Thoracic aorta (tissue), 2 donors: Measurements from ENCODE around the gene TAF1D. TPM values are rescaled to one million over a fixed set of nuclear protein-coding genes. Genes with fewer than 3 reads are reported as not detected.
"Not testable (repeated sequence)": the region's sequence is repeated elsewhere in the genome, so short reads cannot be mapped to it uniquely, and the experiment has no call there.

Experiments
- ATAC-seq: fragments of 150-250 bp; one replicate; pipeline ENCODE4 v1.8.0; 2017; ENCODE audit warnings: low read depth; ENCODE audit not compliant: insufficient number of reproducible peaks, low FRiP score
- DNase-seq: peaks from one replicate; pipeline ENCODE4 v3.0.0-alpha.2; 2020; ENCODE audit warnings: low spot score
- H3K27ac ChIP-seq, 2 donors: fragments of 200-600 bp; sonication (generic); 1 replicate in 1 of 2; 2 replicates in 1 of 2; pipeline ENCODE4 v1.5.1; 2016; ENCODE audit warnings: mild to moderate bottlenecking in 2 of 2, moderate library complexity in 2 of 2
- H3K27me3 ChIP-seq: fragments of 200-600 bp; sonication (generic); replicated peaks from 2 replicates; pipeline ENCODE4 v1.6.0; 2016; ENCODE audit warnings: mild to moderate bottlenecking; ENCODE audit not compliant: insufficient read depth
- H3K36me3 ChIP-seq: fragments of 200-600 bp; sonication (generic); one replicate; pipeline ENCODE4 v1.5.1; 2016
- H3K4me1 ChIP-seq, 2 donors: fragments of 200-600 bp; sonication (generic); 1 replicate in 1 of 2; 2 replicates in 1 of 2; pipeline versions ENCODE4 v1.5.1 to v1.6.0; 2016; ENCODE audit warnings: low read depth in 2 of 2, mild to moderate bottlenecking in 1 of 2; ENCODE audit not compliant: control insufficient read depth in 1 of 2
- H3K4me3 ChIP-seq: fragments of 200-600 bp; sonication (generic); 2 replicates; pipeline ENCODE4 v1.5.1; 2016; ENCODE audit warnings: mild to moderate bottlenecking
- H3K9me3 ChIP-seq: fragments of 200-600 bp; sonication (generic); 2 replicates; pipeline ENCODE4 v1.5.1; 2016
- total RNA-seq, 2 donors: library from RNA; depleted of rRNA; stranded (reverse); fragments of >200 nt; gene quantifications; one replicate each; pipeline versions ENCODE4 v1.1.0 to v1.2.3, GENCODE V29; 2016
- TF ChIP-seq, protein P1 (sequence below): fragments of 200-600 bp; sonication (generic); IDR thresholded peaks from one replicate; pipeline ENCODE4 v1.5.1; 2019; ENCODE audit warnings: antibody characterized with exemption

Gene TAF1D
- total RNA-seq, 2 donors from 2014 or later: 99.4 to 231 TPM

GRCh38 chr11:93770160-93770559 lies 28.9 kb upstream of the TAF1D start:
- DNase-seq (no peak), ATAC-seq (no peak)
- Histone ChIP-seq H3K9me3 (no peaks in the 10 kb centered on the region), H3K36me3 (no peaks in the 10 kb centered on the region), H3K4me3 (no peak overlapping the region), H3K4me1 (no peaks in the 10 kb centered on the region), H3K27ac (no peak overlapping the region), H3K27me3 (no peaks in the 10 kb centered on the region)
- TF ChIP-seq, protein P1, sequence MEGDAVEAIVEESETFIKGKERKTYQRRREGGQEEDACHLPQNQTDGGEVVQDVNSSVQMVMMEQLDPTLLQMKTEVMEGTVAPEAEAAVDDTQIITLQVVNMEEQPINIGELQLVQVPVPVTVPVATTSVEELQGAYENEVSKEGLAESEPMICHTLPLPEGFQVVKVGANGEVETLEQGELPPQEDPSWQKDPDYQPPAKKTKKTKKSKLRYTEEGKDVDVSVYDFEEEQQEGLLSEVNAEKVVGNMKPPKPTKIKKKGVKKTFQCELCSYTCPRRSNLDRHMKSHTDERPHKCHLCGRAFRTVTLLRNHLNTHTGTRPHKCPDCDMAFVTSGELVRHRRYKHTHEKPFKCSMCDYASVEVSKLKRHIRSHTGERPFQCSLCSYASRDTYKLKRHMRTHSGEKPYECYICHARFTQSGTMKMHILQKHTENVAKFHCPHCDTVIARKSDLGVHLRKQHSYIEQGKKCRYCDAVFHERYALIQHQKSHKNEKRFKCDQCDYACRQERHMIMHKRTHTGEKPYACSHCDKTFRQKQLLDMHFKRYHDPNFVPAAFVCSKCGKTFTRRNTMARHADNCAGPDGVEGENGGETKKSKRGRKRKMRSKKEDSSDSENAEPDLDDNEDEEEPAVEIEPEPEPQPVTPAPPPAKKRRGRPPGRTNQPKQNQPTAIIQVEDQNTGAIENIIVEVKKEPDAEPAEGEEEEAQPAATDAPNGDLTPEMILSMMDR: no peak

DNA sequence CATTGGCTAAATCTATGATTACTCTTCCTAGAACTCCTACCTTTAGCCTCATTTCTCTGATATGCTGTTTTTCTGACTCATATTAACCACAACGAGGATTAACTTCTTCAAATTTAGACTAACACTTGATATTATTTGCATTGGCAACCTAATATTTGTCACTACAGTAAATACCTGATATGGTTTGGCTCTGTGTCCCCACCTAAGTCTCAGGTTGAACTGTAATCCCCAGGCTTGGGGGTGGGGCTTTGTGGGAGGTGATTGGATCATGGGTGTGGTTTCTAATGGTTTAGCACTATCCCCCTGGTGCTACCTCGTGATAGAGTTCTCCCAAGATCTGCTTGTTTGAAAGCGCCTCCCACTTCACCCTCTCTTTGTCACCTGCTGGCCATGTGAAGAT lies 25.7 kb upstream of the TAF1D start:
- Histone ChIP-seq H3K4me3 (no peak overlapping the region), H3K27ac (no peak overlapping the region), H3K36me3 (no peaks in the 10 kb centered on the region), H3K9me3 (no peaks in the 10 kb centered on the region), H3K27me3 (no peaks in the 10 kb centered on the region), H3K4me1 (no peaks in the 10 kb centered on the region)
- no peak for ATAC-seq
- TF ChIP-seq, protein P1: no peak
- DNase-seq: no peak

DNA sequence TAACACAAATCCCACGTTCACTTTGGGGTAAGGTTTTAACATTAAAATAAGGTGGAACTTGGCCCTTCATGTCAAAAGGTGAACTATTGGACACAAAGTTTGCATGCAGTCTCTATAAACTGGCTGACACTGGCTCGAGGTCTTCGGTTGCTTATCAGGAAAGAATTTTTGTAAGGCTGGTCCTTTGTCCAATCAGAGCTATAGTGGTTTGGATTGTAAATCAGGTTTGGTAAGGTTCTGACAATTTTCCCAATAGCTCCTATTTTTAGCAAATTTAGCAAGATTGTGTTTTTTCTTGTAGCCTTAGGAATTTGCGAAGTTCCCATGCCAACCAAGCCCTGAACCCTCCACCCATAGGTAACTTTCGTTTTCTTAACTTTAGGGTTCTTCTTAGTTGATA lies 25.2 kb upstream of the TAF1D start:
- DNase-seq (no peak), ATAC-seq (no peak)
- Histone ChIP-seq H3K9me3 (no peaks in the 10 kb centered on the region), H3K4me1 (no peaks in the 10 kb centered on the region), H3K4me3 (no peak overlapping the region), H3K27me3 (no peaks in the 10 kb centered on the region), H3K36me3 (no peaks in the 10 kb centered on the region), H3K27ac (no peak overlapping the region)
- TF ChIP-seq, protein P1: no peak

- no peak for DNase-seq
- no peaks in the 10 kb centered on the region for H3K4me1 ChIP-seq
- no peak for ATAC-seq
- TF ChIP-seq, protein P1: no peak
- no peaks in the 10 kb centered on the region for H3K27me3 ChIP-seq
- H3K36me3 ChIP-seq: peaks cover 3% of the 10 kb centered on the region
- H3K9me3 ChIP-seq: no peaks in the 10 kb centered on the region
- no peak overlapping the region for H3K27ac ChIP-seq
- H3K4me3 ChIP-seq: no peak overlapping the region
Observed at GRCh38 chr11:93765551-93765950, 24.3 kb upstream of the TAF1D start.

- Histone ChIP-seq H3K4me3 (no peak overlapping the region), H3K27ac (no peak overlapping the region), H3K27me3 (no peaks in the 10 kb centered on the region), H3K4me1 (no peaks in the 10 kb centered on the region), H3K9me3 (no peaks in the 10 kb centered on the region), H3K36me3 (peaks cover 30% of the 10 kb centered on the region)
- ATAC-seq (no peak), DNase-seq (no peak)
- TF ChIP-seq, protein P1: no peak
Observed at GRCh38 chr11:93761910-93762309, 20.6 kb upstream of the TAF1D start.

- ATAC-seq, H3K4me1 ChIP-seq: not testable (repeated sequence)
- H3K36me3 ChIP-seq: peaks cover 37% of the 10 kb centered on the region
Observed at GRCh38 chr11:93759123-93759522, 17.8 kb upstream of the TAF1D start.

More at GRCh38 chr11:93759123-93759522, 17.8 kb upstream of the TAF1D start:
- H3K4me3 ChIP-seq, H3K27ac ChIP-seq, DNase-seq, H3K9me3 ChIP-seq, H3K27me3 ChIP-seq: not testable (repeated sequence)
